ENCODE data around the gene DNA2.
A peak's percentile ranks its signal among the peaks of the same experiment; 100 is the strongest.

Gene DNA2

GRCh38 chr10:68446179-68446578 is 25.6 kb downstream of the DNA2 start:
- no peak for DNase-seq (ENCODE audit: low read depth)
- TF ChIP-seq, protein P1, sequence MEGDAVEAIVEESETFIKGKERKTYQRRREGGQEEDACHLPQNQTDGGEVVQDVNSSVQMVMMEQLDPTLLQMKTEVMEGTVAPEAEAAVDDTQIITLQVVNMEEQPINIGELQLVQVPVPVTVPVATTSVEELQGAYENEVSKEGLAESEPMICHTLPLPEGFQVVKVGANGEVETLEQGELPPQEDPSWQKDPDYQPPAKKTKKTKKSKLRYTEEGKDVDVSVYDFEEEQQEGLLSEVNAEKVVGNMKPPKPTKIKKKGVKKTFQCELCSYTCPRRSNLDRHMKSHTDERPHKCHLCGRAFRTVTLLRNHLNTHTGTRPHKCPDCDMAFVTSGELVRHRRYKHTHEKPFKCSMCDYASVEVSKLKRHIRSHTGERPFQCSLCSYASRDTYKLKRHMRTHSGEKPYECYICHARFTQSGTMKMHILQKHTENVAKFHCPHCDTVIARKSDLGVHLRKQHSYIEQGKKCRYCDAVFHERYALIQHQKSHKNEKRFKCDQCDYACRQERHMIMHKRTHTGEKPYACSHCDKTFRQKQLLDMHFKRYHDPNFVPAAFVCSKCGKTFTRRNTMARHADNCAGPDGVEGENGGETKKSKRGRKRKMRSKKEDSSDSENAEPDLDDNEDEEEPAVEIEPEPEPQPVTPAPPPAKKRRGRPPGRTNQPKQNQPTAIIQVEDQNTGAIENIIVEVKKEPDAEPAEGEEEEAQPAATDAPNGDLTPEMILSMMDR (conservative IDR thresholded peaks at IDR 0.05; ENCODE audit: control insufficient read depth, insufficient read depth, low read depth, low read length): no peak
- H3K4me3 ChIP-seq (ENCODE audit: control insufficient read depth, low read depth, low read length): no peak overlapping the region

DNA sequence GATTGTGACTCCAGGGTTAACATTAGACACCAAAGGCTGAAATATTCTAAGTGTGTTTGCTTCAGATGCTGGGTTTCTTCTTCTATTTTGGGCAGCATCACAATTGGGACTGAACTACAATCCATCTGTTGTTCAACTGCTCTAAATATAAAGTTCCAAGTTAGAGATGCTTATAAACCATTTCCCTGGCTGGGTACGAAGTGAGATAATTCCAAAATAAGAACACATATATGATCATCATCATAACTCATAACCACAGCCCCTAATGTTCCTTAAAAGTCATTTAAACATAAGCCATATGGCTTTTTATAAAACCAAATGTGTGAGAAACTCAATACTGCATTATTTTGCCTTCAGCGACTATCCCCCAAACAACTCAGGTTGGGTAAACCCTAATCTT is 28.8 kb downstream of the DNA2 start:
- H3K4me3 ChIP-seq (ENCODE audit: control insufficient read depth, low read depth, low read length): no peak overlapping the region
- TF ChIP-seq, protein P1 (conservative IDR thresholded peaks at IDR 0.05; ENCODE audit: control insufficient read depth, insufficient read depth, low read depth, low read length): no peak
- no peak for DNase-seq (ENCODE audit: low read depth)

- DNase-seq (ENCODE audit: low read depth): no peak
- TF ChIP-seq, protein P1 (conservative IDR thresholded peaks at IDR 0.05; ENCODE audit: control insufficient read depth, insufficient read depth, low read depth, low read length): no peak
Measured at GRCh38 chr10:68440898-68441297, 30.9 kb downstream of the DNA2 start.

GRCh38 chr10:68435803-68436202 is 36.0 kb downstream of the DNA2 start:
- TF ChIP-seq, protein P1 (conservative IDR thresholded peaks at IDR 0.05; ENCODE audit: control insufficient read depth, insufficient read depth, low read depth, low read length): no peak
- H3K4me3 ChIP-seq (ENCODE audit: control insufficient read depth, low read depth, low read length): no peak overlapping the region
- DNase-seq (ENCODE audit: low read depth): no peak

More at GRCh38 chr10:68440898-68441297, 30.9 kb downstream of the DNA2 start:
- H3K4me3 ChIP-seq (ENCODE audit: control insufficient read depth, low read depth, low read length): no peak overlapping the region

DNA sequence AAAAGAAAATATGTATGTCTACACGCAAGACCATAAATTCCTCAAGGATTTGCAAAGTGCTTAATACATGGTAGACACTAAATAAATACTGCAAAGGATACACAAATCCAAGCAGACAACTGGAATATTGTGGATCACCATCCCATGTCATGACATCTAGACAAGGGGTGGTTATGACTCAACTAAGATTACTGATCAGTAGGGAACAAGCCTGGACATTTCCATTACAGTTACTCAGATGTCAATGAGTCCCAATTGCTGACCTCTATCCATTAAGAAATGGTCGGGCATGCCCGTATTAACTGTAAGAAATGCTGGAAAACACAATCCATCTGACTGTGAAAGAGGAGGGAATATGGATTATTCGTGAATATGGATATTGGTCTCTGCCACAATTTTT is 37.1 kb downstream of the DNA2 start:
- H3K4me3 ChIP-seq (ENCODE audit: control insufficient read depth, low read depth, low read length): no peak overlapping the region
- peak; percentile 4 for DNase-seq (ENCODE audit: low read depth)
- TF ChIP-seq, protein P1 (conservative IDR thresholded peaks at IDR 0.05; ENCODE audit: control insufficient read depth, insufficient read depth, low read depth, low read length): no peak

DNA sequence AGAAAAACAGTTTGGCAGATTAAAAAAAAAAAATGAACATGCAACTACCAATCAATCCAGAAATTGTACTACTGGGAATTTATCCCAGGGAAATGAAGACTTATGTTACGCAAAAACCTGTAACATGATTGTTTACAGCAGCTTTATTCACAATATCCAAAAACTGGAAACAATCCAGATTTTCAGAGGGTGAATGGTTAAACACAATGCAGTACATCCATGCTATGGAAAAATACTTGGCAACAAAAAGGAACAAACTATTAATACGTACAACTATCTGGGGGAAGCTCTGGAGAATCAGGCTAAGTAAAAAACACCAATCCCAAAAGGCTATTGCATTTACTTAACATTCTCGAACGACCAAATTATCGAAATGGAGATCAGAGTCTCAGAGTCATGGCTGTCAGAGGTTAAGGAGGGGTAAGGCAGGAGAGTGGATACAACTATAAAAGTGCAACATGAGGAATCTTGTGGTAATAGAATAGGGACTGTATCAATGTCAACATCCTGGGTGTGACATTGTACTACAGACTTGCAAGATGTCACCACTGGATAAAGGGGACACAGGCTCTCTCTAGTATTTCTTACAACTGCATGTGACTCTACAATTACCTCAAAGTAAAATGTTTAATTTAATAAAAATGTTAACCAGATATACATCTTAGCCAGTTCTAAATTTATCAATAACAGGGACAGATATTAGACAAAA is 43.2 kb downstream of the DNA2 start:
- TF ChIP-seq, protein P1 (conservative IDR thresholded peaks at IDR 0.05; ENCODE audit: control insufficient read depth, insufficient read depth, low read depth, low read length): no peak
- no peak overlapping the region for H3K4me3 ChIP-seq (ENCODE audit: control insufficient read depth, low read depth, low read length)
- DNase-seq (ENCODE audit: low read depth): no peak
